Dendritic cell treated with granulocyte-macrophage colony-stimulating factor and Interleukin-4, amounts not matched to agents 40 ng/mL and 50 ng/mL, for 4 days (primary cell): ENCODE results near the gene RTF2.
A peak's percentile ranks its signal among the peaks of the same experiment; 100 is the strongest.

Source experiments
- H3K27ac Mint-ChIP-seq: one replicate; pipeline ENCODE4 v1.8.0; 2022; ENCODE audit warnings: mild to moderate bottlenecking, mixed read lengths
- H3K27me3 Mint-ChIP-seq: one replicate; pipeline ENCODE4 v1.8.0; 2022; ENCODE audit warnings: mild to moderate bottlenecking, mixed read lengths
- H3K36me3 Mint-ChIP-seq: one replicate; pipeline ENCODE4 v1.8.0; 2022; ENCODE audit warnings: low read depth, mixed read lengths
- H3K4me1 Mint-ChIP-seq: one replicate; pipeline ENCODE4 v1.8.0; 2022; ENCODE audit warnings: low read depth, mixed read lengths
- H3K4me3 Mint-ChIP-seq: one replicate; pipeline ENCODE4 v1.8.0; 2022; ENCODE audit warnings: mild to moderate bottlenecking, moderate library complexity, mixed read lengths
- H3K9me3 Mint-ChIP-seq: one replicate; pipeline ENCODE4 v1.8.0; 2022; ENCODE audit warnings: mixed read lengths
- intact Hi-C: fragments of 100-400 bp; cut with micrococcal nuclease; formaldehyde crosslinking; loops from one replicate; pipeline ENCODE4 v1.15.0; 2022

RTF2 gene

DNA sequence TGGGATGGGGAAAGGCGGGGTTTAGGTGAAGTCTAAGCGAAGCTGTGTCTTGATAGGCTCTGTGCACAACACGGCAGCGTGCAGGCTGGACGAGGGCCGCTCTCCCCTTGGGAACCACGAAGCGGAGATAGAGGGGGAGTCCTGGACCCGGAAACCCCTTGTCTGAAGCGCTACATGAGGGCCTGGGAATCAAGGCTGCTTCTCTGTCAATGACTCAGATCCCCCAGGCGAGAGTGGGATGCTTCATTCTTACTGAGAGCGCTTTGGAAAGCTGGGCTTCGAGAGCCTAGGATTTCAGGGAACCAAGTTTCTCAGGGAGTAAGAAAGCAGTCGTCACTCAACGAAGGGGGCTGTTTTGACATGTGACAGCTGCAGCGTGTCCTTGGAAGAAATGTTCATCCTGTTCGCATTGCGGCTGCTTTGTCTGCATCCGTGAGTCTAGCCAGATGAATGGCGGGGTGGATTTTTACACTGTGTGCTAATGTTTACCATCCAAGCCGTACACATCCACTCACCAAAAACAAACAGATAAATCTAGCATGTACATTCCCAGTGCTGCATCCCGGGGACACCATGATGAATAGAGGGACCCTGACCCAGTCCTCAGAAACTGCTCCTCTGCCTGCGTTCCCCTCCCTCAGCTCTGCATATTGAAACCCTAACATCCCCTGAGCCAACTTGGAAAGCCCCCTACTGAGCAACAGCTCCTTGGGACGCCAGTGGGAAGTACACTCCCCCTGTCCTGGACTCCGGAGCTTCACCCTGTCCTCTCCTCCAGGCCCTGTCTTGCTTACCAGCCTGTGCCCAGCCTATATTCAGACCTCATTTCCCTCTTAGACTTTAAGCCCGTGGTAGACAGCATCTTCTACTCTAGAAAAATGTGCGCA, 24.5 kb upstream of the RTF2 start:
- H3K27me3 Mint-ChIP-seq: no peaks in the 10 kb centered on the region
- peaks cover 72% of the 10 kb centered on the region for H3K36me3 Mint-ChIP-seq
- no peak overlapping the region for H3K4me3 Mint-ChIP-seq
- intact Hi-C loops: no loop called here
- peaks cover 30% of the 10 kb centered on the region for H3K4me1 Mint-ChIP-seq
- H3K9me3 Mint-ChIP-seq: no peaks in the 10 kb centered on the region
- H3K27ac Mint-ChIP-seq: peak overlapping the region; percentile 87

GRCh38 chr20:56445130-56445529, 23.3 kb upstream of the RTF2 start:
- Mint-ChIP-seq H3K27me3 (no peaks in the 10 kb centered on the region), H3K36me3 (peaks cover 77% of the 10 kb centered on the region), H3K27ac (peak overlapping the region; percentile 30), H3K4me1 (peaks cover 21% of the 10 kb centered on the region), H3K9me3 (no peaks in the 10 kb centered on the region), H3K4me3 (no peak overlapping the region)
- intact Hi-C loops: no loop called here

DNA sequence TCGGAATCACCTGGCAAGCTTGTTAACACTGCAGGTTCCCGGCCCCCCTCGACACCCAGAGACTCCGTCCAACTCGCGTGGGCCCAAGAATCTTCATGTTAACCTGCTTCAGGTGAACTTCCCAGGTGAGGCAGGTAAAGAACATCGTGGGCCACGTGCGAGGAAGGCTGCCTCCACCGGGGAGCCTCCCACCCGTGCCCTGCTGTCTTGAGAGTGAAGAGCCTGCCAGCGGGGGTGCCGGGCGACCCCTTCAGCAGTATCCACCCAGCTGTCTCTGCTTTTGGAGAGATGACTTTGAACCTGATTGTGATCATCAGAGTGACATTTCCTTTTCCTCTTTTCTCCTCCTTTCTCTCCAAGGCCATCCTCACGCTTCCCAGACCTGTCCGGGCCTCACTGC, 22.9 kb upstream of the RTF2 start:
- H3K36me3 Mint-ChIP-seq: peaks cover 77% of the 10 kb centered on the region
- H3K4me1 Mint-ChIP-seq: peaks cover 17% of the 10 kb centered on the region
- intact Hi-C loops: no loop called here
- H3K9me3 Mint-ChIP-seq: no peaks in the 10 kb centered on the region
- no peak overlapping the region for H3K4me3 Mint-ChIP-seq
- no peaks in the 10 kb centered on the region for H3K27me3 Mint-ChIP-seq
- H3K27ac Mint-ChIP-seq: peak overlapping the region; percentile 30

GRCh38 chr20:56447227-56447626, 21.2 kb upstream of the RTF2 start:
- intact Hi-C loops: no loop called here
- Mint-ChIP-seq H3K36me3 (peaks cover 93% of the 10 kb centered on the region), H3K4me1 (peaks cover 15% of the 10 kb centered on the region), H3K4me3 (no peak overlapping the region), H3K27me3 (no peaks in the 10 kb centered on the region), H3K27ac (no peak overlapping the region), H3K9me3 (no peaks in the 10 kb centered on the region)

DNA sequence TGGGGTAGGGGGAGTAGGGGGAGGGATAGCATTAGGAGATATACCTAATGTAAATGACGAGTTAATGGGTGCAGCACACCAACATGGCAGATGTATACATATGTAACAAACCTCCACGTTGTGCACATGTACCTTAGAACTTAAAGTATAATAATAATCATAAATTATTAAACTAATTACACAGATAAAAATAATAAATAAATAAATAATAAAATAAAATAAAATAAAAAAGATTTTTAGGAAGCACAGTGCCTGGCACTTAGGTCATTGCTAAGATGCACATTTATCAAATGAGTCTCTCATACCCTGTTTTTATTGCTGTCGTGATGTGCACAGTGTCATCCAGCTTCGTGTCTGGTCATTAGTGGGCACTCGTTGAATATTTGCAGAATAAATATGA, 19.0 kb upstream of the RTF2 start:
- peaks cover 93% of the 10 kb centered on the region for H3K36me3 Mint-ChIP-seq
- no peak overlapping the region for H3K27ac Mint-ChIP-seq
- H3K4me1 Mint-ChIP-seq: peaks cover 9% of the 10 kb centered on the region
- no peak overlapping the region for H3K4me3 Mint-ChIP-seq
- no peaks in the 10 kb centered on the region for H3K9me3 Mint-ChIP-seq
- intact Hi-C loops: no loop called here
- no peaks in the 10 kb centered on the region for H3K27me3 Mint-ChIP-seq

GRCh38 chr20:56451056-56451765, 17.2 kb upstream of the RTF2 start:
- Mint-ChIP-seq H3K27ac (no peak overlapping the region), H3K9me3 (no peaks in the 10 kb centered on the region), H3K27me3 (no peaks in the 10 kb centered on the region), H3K36me3 (peaks cover 88% of the 10 kb centered on the region), H3K4me3 (no peak overlapping the region), H3K4me1 (peaks cover 9% of the 10 kb centered on the region)
- intact Hi-C loops: no loop called here

GRCh38 chr20:56453352-56453751, 15.1 kb upstream of the RTF2 start:
- intact Hi-C loops: no loop called here
- H3K4me1 Mint-ChIP-seq: peaks cover 17% of the 10 kb centered on the region
- H3K36me3 Mint-ChIP-seq: peaks cover 83% of the 10 kb centered on the region
- no peaks in the 10 kb centered on the region for H3K9me3 Mint-ChIP-seq
- peak overlapping the region; percentile 78 for H3K27ac Mint-ChIP-seq
- H3K27me3 Mint-ChIP-seq: no peaks in the 10 kb centered on the region
- no peak overlapping the region for H3K4me3 Mint-ChIP-seq

GRCh38 chr20:56454754-56455153, 13.7 kb upstream of the RTF2 start:
- intact Hi-C loops: no loop called here
- peaks cover 84% of the 10 kb centered on the region for H3K36me3 Mint-ChIP-seq

GRCh38 chr20:56458206-56458821, 10.1 kb upstream of the RTF2 start:
- peaks cover 71% of the 10 kb centered on the region for H3K36me3 Mint-ChIP-seq

More at GRCh38 chr20:56454754-56455153, 13.7 kb upstream of the RTF2 start:
- Mint-ChIP-seq H3K4me1 (peaks cover 17% of the 10 kb centered on the region), H3K27ac (peak overlapping the region; percentile 27), H3K9me3 (no peaks in the 10 kb centered on the region), H3K4me3 (no peak overlapping the region), H3K27me3 (no peaks in the 10 kb centered on the region)

GRCh38 chr20:56460459-56460858, 8.0 kb upstream of the RTF2 start:
- intact Hi-C loops: no loop called here
- H3K27ac Mint-ChIP-seq: no peak overlapping the region
- no peaks in the 10 kb centered on the region for H3K9me3 Mint-ChIP-seq
- no peaks in the 10 kb centered on the region for H3K27me3 Mint-ChIP-seq
- H3K36me3 Mint-ChIP-seq: peaks cover 57% of the 10 kb centered on the region
- peaks cover 38% of the 10 kb centered on the region for H3K4me1 Mint-ChIP-seq
- H3K4me3 Mint-ChIP-seq: no peak overlapping the region

More at GRCh38 chr20:56458206-56458821, 10.1 kb upstream of the RTF2 start:
- Mint-ChIP-seq H3K27ac (no peak overlapping the region), H3K4me3 (no peak overlapping the region), H3K9me3 (no peaks in the 10 kb centered on the region), H3K27me3 (no peaks in the 10 kb centered on the region), H3K4me1 (peaks cover 30% of the 10 kb centered on the region)
- intact Hi-C loops: no loop called here

DNA sequence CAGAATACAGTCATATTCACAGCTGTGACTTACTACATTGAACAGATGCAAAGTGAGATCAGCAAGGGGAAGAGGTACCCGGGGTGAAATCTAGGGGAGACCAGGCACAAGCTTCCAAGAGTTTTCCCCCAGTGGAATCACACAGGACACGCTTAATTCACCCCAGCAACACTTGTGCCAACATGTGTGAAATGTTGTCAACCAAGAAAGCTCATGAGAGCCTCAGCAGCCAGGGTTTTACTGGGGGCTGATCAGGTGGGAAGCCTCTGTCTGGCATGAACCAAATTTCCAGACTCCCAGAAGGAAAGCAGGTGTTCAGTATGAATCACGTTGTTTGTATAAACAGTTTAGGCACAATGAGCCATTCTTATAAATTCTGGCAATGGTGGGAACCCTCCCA, 6.9 kb upstream of the RTF2 start:
- no peak overlapping the region for H3K4me3 Mint-ChIP-seq
- H3K4me1 Mint-ChIP-seq: peaks cover 43% of the 10 kb centered on the region
- H3K27me3 Mint-ChIP-seq: no peaks in the 10 kb centered on the region
- peaks cover 46% of the 10 kb centered on the region for H3K36me3 Mint-ChIP-seq
- H3K27ac Mint-ChIP-seq: no peak overlapping the region
- intact Hi-C loops: no loop called here
- no peaks in the 10 kb centered on the region for H3K9me3 Mint-ChIP-seq

- intact Hi-C loops: no loop called here
- Mint-ChIP-seq H3K36me3 (peaks cover 34% of the 10 kb centered on the region), H3K4me3 (no peak overlapping the region), H3K27me3 (no peaks in the 10 kb centered on the region), H3K9me3 (no peaks in the 10 kb centered on the region), H3K4me1 (peaks cover 50% of the 10 kb centered on the region), H3K27ac (peak overlapping the region; percentile 79)
These were observed 5.0 kb upstream of the RTF2 start for GRCh38 chr20:56463428-56463827.

DNA sequence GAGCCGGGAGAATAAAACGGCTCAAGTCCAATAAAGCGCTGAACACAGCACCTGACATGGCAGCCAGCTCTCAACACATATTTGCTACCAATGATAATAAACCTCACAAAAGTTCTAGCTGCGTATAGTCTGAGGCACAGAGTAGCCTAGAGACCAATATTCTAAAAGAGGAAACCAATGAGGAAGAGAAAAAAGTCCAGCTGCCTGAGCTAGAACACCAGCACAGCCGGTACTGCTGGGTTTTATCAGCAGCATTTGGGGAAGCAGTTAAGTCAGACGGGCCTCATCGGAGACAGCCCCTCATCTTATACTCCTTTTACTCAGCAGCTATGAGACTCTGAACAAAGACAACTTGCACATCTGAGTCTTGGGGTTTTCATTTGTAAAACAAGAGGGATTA, 2.4 kb upstream of the RTF2 start:
- no peaks in the 10 kb centered on the region for H3K9me3 Mint-ChIP-seq
- H3K4me3 Mint-ChIP-seq: no peak overlapping the region
- H3K36me3 Mint-ChIP-seq: peaks cover 30% of the 10 kb centered on the region
- H3K4me1 Mint-ChIP-seq: peaks cover 72% of the 10 kb centered on the region
- intact Hi-C loops: no loop called here
- H3K27ac Mint-ChIP-seq: peak overlapping the region; percentile 83
- H3K27me3 Mint-ChIP-seq: no peaks in the 10 kb centered on the region

GRCh38 chr20:56467968-56468315, 485 bp upstream of the RTF2 start:
- Mint-ChIP-seq H3K36me3 (peaks cover 39% of the 10 kb centered on the region), H3K4me1 (peaks cover 74% of the 10 kb centered on the region), H3K27me3 (no peaks in the 10 kb centered on the region), H3K4me3 (peak overlapping the region; percentile 100), H3K27ac (peak overlapping the region; percentile 99), H3K9me3 (no peaks in the 10 kb centered on the region)
- intact Hi-C loops: loop anchor here (1.0 to 2.0 kb wide), 3 partner anchors 55 to 76 kb away; partner anchors contain the start of genes AURKA, CASS4 and CSTF1
